ENCODE data around the gene FNDC8.
"Not testable (repeated sequence)": the region's sequence is repeated elsewhere in the genome, so short reads cannot be mapped to it uniquely, and the experiment has no call there.

The FNDC8 gene

DNA sequence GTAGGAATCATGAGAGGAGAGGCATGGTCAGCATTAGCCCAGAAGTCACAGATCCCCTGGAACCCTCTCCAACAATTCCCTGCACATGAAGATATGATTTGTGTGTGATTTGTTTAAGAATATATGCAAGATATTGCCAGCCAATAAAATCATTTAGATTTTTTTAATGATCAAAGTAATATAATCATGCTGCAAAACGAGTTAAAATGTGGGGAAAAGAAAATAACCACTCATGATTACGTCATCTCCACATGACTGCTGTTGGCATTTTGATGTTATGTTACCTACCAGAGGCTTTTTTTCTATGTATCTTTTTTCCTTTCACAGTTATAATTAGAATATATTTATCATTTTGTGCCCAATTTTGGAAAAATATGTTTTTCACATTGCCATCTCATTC lies 50.4 kb downstream of the FNDC8 start:
- no peak for DNase-seq (ENCODE audit: low read depth)

GRCh38 chr17:35172321-35172720 lies 50.9 kb downstream of the FNDC8 start:
- DNase-seq (ENCODE audit: low read depth) = not testable (repeated sequence)

GRCh38 chr17:35174835-35175334 lies 53.5 kb downstream of the FNDC8 start:
- no peak for DNase-seq (ENCODE audit: low read depth)

DNA sequence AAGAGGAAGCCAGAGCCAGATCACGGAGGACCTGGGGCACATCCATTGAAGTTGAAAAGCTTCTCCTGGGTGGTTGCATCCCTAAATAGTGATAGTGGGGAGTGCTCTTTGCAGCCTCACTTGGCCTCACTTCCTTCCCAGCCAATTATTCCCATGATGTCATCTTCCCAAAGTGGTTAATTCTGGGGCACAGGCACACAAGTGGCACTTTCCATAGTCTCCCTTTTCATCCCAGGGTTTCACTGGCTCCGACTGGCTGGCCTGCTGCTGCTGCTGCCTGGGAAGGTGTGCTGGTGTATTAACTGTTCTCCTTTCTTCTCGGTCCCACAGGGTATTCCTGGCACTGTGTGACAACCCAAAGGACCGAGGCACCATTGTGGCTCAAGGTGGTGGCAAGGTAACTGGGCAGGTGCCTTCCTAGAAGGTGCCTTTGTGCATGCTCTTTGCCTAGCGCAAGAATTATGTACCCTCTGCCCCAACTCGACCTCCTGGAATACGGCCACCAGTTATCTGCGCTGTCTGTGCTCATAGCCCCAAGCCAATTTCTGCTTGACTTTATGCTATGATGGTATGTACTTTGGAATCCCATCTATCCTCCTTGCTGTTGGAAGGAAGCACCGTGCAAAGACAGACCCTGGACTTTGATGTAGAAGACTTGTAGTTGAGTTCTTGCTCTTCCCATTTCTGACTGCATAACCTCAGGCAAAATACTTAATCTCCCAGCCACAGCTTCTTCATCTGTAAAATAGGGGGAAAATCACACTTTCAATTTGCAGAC lies 54.4 kb downstream of the FNDC8 start:
- no peak for DNase-seq (ENCODE audit: low read depth)

- no peak for DNase-seq (ENCODE audit: low read depth)
Observed at GRCh38 chr17:35176897-35177296, 55.5 kb downstream of the FNDC8 start.

DNA sequence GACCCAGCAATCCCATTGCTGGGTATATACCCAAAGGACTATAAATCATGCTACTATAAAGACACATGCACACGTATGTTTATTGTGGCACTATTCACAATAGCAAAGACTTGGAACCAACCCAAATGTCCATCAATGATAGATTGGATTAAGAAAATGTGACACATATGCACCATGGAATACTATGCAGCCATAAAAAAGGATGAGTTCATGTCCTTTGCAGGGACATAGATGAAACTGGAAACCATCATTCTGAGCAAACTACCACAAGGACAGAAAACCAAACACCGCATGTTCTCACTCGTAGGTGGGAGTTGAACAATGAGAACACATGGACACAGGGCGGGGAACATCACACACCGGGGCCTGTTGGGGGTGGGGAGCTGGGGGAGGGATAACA lies 58.0 kb downstream of the FNDC8 start:
- not testable (repeated sequence) for DNase-seq (ENCODE audit: low read depth)
